Left forelimb (tissue), 1 donor: ENCODE data around the gene STAB2.

Source experiments
- DNase-seq: peaks from one replicate; pipeline ENCODE4 v3.0.0-alpha.2; 2018; ENCODE audit warnings: low spot score

The STAB2 gene

GRCh38 chr12:103586791-103587370 lies at the start of gene STAB2:
STAB2 (plus strand) TSS chr12:103587273; CDS start chr12:103587477, 204 bp downstream.
- no peak for DNase-seq

- no peak for DNase-seq
Measured at GRCh38 chr12:103538397-103538796, 48.7 kb upstream of the STAB2 start.

GRCh38 chr12:103540319-103540718 lies 46.8 kb upstream of the STAB2 start:
- no peak for DNase-seq

GRCh38 chr12:103542078-103542477 lies 45.0 kb upstream of the STAB2 start:
- no peak for DNase-seq

GRCh38 chr12:103546959-103547358 lies 40.1 kb upstream of the STAB2 start:
- no peak for DNase-seq

- DNase-seq, result no peak
Measured at GRCh38 chr12:103547376-103547775, 39.7 kb upstream of the STAB2 start.

GRCh38 chr12:103547929-103548328 lies 39.1 kb upstream of the STAB2 start:
- no peak for DNase-seq

- DNase-seq, result peak; percentile 71
Measured at GRCh38 chr12:103548622-103549601, 38.2 kb upstream of the STAB2 start.

- DNase-seq, result no peak
Measured at GRCh38 chr12:103556890-103557627, 30.0 kb upstream of the STAB2 start.

GRCh38 chr12:103557628-103558010 lies 29.5 kb upstream of the STAB2 start:
- DNase-seq, result no peak

GRCh38 chr12:103558879-103559278 lies 28.2 kb upstream of the STAB2 start:
- no peak for DNase-seq

GRCh38 chr12:103560604-103561101 lies 26.4 kb upstream of the STAB2 start:
- DNase-seq, result no peak

- DNase-seq, result no peak
Measured at GRCh38 chr12:103561174-103561573, 25.9 kb upstream of the STAB2 start.

- no peak for DNase-seq
Measured at GRCh38 chr12:103566398-103566797, 20.7 kb upstream of the STAB2 start.

- DNase-seq, result no peak
Measured at GRCh38 chr12:103569278-103569677, 17.8 kb upstream of the STAB2 start.

GRCh38 chr12:103571286-103571685 lies 15.8 kb upstream of the STAB2 start:
- DNase-seq, result no peak

- no peak for DNase-seq
Measured at GRCh38 chr12:103572312-103573045, 14.6 kb upstream of the STAB2 start.

- DNase-seq, result no peak
Measured at GRCh38 chr12:103573185-103573584, 13.9 kb upstream of the STAB2 start.

- no peak for DNase-seq
Measured at GRCh38 chr12:103578926-103579325, 8.1 kb upstream of the STAB2 start.

GRCh38 chr12:103580026-103580425 lies 7.0 kb upstream of the STAB2 start:
- no peak for DNase-seq

GRCh38 chr12:103583008-103583407 lies 4.1 kb upstream of the STAB2 start:
- no peak for DNase-seq

GRCh38 chr12:103586132-103586531 lies 941 bp upstream of the STAB2 start:
- no peak for DNase-seq
